Cardiac muscle cell (in vitro differentiated cells and primary cell): Measurements from ENCODE around the gene PUM2. TPM values are rescaled to one million over a fixed set of nuclear protein-coding genes. Genes with fewer than 3 reads are reported as not detected.

Experiments
- DNase-seq, 2 donors: peaks; one replicate each; pipeline versions ENCODE4 v3.0.0 to v3.0.0-alpha.2; 2010 to 2017; ENCODE audit warnings: low read depth in 1 of 2, low spot score in 1 of 2
- H3K27ac ChIP-seq: fragments of 200-600 bp; sonication (generic); 2 replicates; pipeline ENCODE4 v1.5.1; 2016
- H3K27me3 ChIP-seq: fragments of 200-600 bp; sonication (generic); 2 replicates; pipeline ENCODE4 v1.6.0; 2016; ENCODE audit warnings: control low read depth
- H3K36me3 ChIP-seq: fragments of 200-600 bp; sonication (generic); 2 replicates; pipeline ENCODE4 v1.5.1; 2016; ENCODE audit warnings: control low read depth
- H3K4me1 ChIP-seq: fragments of 200-600 bp; sonication (generic); 2 replicates; pipeline ENCODE4 v1.8.1; 2017; ENCODE audit warnings: low read depth, mild to moderate bottlenecking, mixed run types
- H3K4me3 ChIP-seq: fragments of 200-600 bp; sonication (generic); 2 replicates; pipeline ENCODE4 v1.5.1; 2016; ENCODE audit warnings: mild to moderate bottlenecking
- H3K9me3 ChIP-seq: fragments of 200-600 bp; sonication (generic); 2 replicates; pipeline ENCODE4 v1.5.1; 2017; ENCODE audit warnings: low read depth, mild to moderate bottlenecking, control low read depth
- polyA plus RNA-seq: library from polyadenylated mRNA; unstranded; fragments of >200 nt; fragmentation: Nextera tagmentation; extraction: Ambion mirVana; gene quantifications from 2 replicates; pipeline ENCODE4 v1.2.1, GENCODE V29; 2016
- total RNA-seq: library from RNA; depleted of rRNA; stranded (reverse); fragments of >200 nt; gene quantifications from 2 replicates; pipeline ENCODE4 v1.2.3, GENCODE V29; 2016
- TF ChIP-seq, protein P1 (sequence below): IDR thresholded peaks from 2 replicates; pipeline ENCODE4 v1.5.1; 2012; ENCODE audit warnings: low read depth, mild to moderate bottlenecking, low read length

The PUM2 gene
- total and polyA plus RNA-seq, 2 experiments from 2014 or later, result 20.1 to 35.8 TPM

DNA sequence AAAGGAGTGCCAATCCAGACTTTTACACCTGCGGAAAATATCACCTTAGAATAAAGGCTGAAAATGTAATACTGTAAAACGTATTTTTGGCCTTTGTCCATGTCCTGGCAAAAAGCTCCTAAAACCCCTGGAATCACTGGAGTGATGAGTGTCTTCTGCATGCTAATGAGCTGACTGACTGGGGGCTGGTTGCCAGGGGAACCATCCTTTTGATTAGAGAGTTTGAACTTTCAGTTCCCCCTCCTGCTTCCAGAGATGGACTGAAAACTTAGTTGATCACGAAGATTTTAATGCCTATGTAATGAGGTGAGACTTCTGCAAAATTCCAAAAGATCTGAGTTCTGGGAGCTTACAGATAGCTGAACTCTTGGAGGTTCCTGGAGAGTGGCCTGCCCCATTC, 20.5 kb downstream of the PUM2 start:
- TF ChIP-seq, protein P1, sequence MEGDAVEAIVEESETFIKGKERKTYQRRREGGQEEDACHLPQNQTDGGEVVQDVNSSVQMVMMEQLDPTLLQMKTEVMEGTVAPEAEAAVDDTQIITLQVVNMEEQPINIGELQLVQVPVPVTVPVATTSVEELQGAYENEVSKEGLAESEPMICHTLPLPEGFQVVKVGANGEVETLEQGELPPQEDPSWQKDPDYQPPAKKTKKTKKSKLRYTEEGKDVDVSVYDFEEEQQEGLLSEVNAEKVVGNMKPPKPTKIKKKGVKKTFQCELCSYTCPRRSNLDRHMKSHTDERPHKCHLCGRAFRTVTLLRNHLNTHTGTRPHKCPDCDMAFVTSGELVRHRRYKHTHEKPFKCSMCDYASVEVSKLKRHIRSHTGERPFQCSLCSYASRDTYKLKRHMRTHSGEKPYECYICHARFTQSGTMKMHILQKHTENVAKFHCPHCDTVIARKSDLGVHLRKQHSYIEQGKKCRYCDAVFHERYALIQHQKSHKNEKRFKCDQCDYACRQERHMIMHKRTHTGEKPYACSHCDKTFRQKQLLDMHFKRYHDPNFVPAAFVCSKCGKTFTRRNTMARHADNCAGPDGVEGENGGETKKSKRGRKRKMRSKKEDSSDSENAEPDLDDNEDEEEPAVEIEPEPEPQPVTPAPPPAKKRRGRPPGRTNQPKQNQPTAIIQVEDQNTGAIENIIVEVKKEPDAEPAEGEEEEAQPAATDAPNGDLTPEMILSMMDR, result no peak
- Histone ChIP-seq H3K9me3 (no peaks in the 10 kb centered on the region), H3K4me3 (no peak overlapping the region), H3K4me1 (peaks cover 3% of the 10 kb centered on the region), H3K27me3 (no peaks in the 10 kb centered on the region), H3K36me3 (peaks cover 3% of the 10 kb centered on the region), H3K27ac (no peak overlapping the region)
- DNase-seq, result no peak

DNA sequence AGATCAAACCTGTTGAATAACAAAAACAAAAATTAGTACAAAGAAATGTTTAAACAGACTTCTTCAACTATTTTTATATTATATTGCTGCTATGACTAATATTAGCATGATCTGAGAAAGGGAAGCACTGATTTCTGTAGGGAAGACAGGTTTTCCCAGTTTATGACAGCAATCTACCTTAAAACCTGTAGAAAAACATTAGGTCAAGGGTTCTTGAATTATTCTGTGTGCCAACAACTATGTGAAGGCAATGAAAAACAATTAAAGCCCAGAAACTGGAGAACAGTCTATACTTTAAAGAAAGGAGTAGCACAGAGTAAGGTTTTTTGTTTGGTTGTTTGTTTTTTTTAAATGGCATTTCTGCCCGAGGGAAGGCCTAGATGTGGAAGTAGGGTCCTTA, 23.3 kb downstream of the PUM2 start:
- DNase-seq, result no peak
- H3K9me3 ChIP-seq, result no peaks in the 10 kb centered on the region
- peaks cover 3% of the 10 kb centered on the region for H3K4me1 ChIP-seq
- TF ChIP-seq, protein P1, result no peak
- no peak overlapping the region for H3K4me3 ChIP-seq
- peak overlapping the region; percentile 62 for H3K27ac ChIP-seq
- no peaks in the 10 kb centered on the region for H3K27me3 ChIP-seq
- peaks cover 11% of the 10 kb centered on the region for H3K36me3 ChIP-seq

DNA sequence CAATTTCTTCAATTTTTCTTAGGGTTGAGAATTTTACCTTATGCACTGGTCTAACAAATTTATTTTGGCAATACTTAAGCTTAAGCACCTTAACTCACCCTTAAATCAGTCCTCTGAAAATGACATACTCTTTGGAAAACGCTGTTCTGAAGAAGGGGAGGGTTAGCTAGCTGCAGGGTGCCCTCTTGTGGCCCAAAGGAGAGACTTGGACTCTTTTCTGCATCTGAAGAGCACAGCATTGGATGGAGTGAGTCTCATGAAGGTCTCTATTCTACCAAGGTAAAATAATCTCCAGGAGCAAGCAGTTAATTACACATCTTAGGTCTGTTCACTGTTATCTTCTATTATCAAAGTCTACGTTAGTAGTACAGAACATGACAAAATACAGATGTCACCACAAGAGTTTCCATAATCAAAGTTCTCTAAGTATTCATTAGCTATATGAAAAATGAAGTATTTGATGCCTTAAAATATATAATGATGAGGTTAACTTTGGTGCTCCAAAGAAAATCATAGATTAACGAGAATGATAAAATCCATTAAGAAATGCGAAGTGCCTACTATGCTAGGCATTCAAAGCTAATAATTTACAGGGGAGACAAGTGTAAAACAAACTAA, 24.4 kb downstream of the PUM2 start:
- Histone ChIP-seq H3K27me3 (no peaks in the 10 kb centered on the region), H3K4me1 (peaks cover 10% of the 10 kb centered on the region), H3K9me3 (no peaks in the 10 kb centered on the region), H3K4me3 (no peak overlapping the region), H3K27ac (peak overlapping the region; percentile 62), H3K36me3 (peaks cover 11% of the 10 kb centered on the region)
- TF ChIP-seq, protein P1, result peak; percentile 95
- peak; percentile 69 for DNase-seq

DNA sequence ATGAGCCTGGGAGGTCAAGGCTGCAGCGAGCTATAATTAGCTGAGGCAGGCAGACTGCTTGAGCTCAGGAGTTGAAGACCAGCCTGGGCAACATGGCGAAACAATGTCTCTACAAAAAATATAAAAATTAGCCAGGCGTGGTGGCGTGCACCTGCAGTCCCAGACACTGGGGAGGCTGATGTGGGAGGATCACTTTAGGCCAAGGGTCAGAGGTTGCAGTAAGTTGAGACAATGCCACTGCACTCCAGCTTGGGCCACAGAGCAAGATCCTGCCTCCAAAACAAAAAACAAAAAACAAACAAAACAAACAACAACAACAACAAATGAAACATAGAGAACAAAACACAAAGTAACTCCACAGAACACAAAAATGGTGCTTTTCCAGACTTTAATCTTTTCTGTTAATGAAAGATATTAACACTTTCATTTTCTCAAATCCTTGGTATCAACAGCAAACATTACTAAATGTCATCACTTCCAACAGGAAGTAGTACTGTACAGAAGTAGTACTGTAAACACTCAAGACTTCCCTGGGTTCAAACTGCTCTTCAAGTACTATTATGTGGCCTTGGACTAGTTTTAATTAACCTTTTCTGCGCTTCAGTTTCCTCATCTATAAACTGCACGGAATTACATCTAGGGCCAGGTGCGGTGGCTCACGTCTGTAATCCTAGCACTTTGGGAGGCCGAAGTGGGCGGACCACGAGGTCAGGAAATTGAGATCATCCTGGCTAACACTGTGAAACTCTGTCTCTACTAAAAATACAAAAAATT, 27.9 kb downstream of the PUM2 start:
- Histone ChIP-seq H3K27me3 (no peaks in the 10 kb centered on the region), H3K4me1 (peaks cover 10% of the 10 kb centered on the region), H3K36me3 (peaks cover 22% of the 10 kb centered on the region), H3K9me3 (no peaks in the 10 kb centered on the region), H3K27ac (no peak overlapping the region), H3K4me3 (no peak overlapping the region)
- no peak for DNase-seq
- TF ChIP-seq, protein P1, result no peak

DNA sequence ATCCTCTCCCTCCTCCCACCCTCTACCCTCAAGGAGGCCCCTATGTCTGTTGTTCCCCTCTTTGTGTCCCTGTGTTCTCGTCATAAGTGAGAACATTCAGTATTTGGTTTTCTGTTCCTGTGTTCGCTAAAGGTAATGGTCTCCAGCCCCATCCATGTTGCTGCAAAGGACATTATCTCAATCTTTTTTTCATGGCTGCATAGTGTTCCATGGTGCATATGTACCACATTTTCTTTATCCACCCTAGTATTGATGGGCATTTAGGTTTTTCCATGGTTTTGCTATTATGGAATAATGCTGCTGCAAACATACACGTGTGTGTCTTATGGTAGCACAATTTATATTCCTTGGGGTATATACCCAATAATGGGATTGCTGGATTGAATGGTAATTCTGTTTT, 33.0 kb downstream of the PUM2 start:
- Histone ChIP-seq H3K27ac (no peak overlapping the region), H3K4me3 (no peak overlapping the region), H3K4me1 (peaks cover 7% of the 10 kb centered on the region), H3K27me3 (no peaks in the 10 kb centered on the region), H3K36me3 (peaks cover 30% of the 10 kb centered on the region), H3K9me3 (no peaks in the 10 kb centered on the region)
- TF ChIP-seq, protein P1, result no peak
- no peak for DNase-seq
